GM18873 (cell line): ENCODE measurements around the gene SCLY.

Experiments used
- ATAC-seq: cut with Tn5 transposase; IDR thresholded peaks from one replicate; pipeline ENCODE4 v1.9.1; 2021; ENCODE audit warnings: mild to moderate bottlenecking, moderate library complexity, moderate number of reproducible peaks; ENCODE audit not compliant: unreplicated experiment, low FRiP score

SCLY gene

DNA sequence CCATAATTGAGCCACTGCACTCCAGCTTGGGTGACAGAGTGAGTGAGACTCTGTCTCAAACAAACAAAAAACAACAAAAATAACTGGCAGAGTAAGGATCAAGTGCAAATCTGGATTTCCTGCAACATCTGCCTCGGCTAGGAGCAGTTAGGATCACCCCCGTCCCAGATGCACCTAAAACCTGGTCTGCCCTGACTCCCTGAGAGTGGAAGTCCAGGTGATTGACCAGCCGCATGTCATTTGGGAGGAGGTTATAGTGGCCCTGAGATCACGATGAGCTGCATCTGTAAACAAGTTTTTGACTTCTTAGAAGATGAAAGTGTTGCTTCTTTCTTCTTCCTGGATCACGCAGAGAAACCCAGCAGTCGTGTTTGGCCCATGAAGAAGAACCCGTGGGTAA, 34.3 kb downstream of the SCLY start:
- ATAC-seq = no peak

DNA sequence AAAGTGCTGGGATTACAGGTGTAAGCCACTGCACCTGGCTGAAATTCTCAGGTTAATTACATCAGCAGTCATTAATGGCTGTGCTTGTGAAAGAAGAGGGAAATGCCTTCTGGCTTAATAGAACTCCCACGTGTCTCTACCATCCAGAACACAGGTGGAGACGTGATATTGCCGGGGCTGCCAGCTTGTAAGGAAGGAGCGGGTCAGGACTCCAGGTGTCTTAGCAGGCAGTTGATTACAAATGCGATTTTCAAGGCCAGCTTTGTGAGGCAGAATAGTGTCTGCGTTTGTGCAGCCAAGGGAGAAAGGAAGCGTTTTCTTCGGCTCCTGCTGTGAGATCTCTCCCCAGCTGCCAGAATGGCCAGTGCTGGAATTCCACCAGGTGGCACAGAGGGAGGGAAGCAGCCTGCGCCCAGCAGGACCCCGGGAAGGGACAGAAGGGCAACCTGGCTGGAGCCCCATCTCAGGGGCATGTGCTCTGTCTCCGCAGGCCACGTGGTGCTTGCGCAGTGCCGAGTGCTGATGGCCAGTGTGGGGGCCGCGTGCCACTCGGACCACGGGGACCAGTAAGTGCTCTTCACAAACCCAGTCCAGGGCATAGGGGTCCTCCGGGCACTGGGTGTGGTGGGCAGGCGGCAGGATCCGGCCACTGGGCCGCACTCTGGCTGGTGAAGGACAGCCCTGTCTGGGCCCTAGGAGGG, 35.7 kb downstream of the SCLY start:
- ATAC-seq = no peak

- ATAC-seq = no peak
Observed at GRCh38 chr2:238097201-238097987, 36.6 kb downstream of the SCLY start.

DNA sequence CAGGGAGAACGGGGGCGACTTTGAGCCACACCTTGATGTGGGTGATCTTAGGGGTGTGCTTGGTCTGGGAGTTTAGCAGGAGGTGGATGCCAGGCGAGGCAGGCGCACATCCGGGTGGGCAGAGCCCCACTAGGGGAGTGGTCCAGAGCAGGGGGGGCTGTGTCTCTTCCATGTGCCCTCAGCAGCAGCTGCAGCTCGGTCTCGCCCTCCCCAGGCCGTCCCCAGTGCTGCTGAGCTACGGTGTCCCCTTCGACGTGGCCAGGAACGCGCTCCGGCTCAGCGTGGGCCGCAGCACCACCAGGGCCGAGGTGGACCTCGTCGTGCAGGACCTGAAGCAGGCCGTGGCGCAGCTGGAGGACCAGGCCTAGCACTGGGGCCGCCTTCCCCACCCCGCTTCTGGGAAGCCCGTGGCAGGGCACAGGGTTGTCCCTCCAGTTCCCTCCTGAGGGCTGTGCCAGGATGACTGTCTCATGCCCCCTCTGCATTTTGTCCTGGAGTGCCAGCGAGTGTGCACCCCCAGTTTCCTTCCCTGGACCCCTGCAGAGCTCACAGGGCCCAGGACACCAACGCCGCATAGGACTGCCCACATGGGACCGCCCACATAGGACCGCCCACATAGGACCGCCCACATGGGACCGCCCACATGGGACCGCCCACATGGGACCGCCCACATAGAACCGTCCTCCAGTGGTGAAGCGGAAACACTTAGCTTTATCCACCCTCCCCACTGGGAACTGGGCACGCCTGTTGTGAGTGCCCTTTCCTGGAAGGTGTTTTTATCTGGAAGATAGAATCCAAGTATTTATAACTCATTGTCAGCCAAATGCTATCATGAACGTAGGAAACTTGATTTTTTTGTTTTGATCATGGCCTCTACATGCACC, 37.4 kb downstream of the SCLY start:
- peak; percentile 49 for ATAC-seq

GRCh38 chr2:238098901-238099713, 38.3 kb downstream of the SCLY start:
- ATAC-seq = peak; percentile 3

GRCh38 chr2:238099714-238100048, 38.9 kb downstream of the SCLY start:
- no peak for ATAC-seq

GRCh38 chr2:238100049-238100820, 39.4 kb downstream of the SCLY start, which contains the start of gene ESPNL:
ESPNL (plus strand) TSS chr2:238100340; CDS start chr2:238100420, 80 bp downstream.
- ATAC-seq = no peak

- no peak for ATAC-seq
Observed at GRCh38 chr2:238100821-238101771, 40.3 kb downstream of the SCLY start.

- no peak for ATAC-seq
Observed at GRCh38 chr2:238101891-238102841, 41.4 kb downstream of the SCLY start.

DNA sequence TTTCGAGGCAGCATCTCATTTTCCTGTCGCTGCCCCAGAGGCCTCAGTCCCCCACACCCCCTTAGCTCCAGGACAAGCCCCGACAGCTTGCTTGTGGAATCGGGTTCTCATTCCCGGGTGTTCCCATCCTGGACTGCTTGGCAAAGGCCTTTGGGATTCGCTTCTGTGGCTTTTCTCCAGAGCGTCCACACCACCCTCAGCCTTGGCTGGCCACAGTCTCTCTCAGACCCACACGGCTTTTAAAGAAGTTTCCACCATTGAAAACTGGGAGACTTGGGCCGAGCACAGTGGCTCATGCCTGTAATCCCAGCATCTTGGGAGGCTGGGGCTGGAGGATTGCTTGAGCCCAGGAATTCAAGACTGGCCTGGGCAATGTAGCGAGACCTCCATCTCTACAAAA, 42.1 kb downstream of the SCLY start:
- ATAC-seq = no peak

DNA sequence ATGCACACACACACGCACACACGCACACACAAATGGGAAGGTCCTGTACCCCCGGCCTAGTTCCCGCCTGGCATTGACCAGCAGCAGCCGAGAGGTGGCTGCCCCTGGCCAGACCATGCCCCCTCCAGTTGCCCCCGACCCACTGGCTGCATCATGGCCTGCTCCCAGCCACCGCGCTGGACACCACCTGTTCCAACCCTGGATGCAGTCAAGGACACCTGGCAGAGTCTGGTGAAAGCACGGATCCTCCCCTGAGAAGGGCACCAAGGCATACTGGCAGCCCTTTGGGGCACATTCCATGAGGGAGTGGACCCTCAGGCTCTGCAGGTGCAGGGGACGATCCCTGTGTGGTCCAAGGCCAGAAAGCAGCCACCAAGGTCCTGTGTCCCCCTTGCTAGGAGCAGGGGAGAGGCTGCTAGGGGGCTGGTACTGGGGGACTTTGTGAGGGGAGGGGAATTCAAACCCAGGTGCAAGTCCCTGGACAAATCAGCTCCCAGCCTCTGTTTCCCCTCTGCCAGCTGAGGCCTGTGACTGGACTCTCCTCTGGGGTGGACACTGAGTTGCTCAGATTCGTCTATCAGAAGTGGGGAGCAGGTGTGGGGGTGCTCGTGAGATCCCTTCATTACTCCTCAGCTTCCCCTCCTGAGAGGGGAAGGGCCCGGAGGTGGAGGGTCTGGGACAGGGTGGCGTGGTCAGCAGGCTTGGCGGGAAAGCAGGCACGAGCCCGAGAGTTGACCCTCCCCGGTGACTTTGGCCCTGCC, 42.8 kb downstream of the SCLY start:
- no peak for ATAC-seq

- no peak for ATAC-seq
Observed at GRCh38 chr2:238104226-238104690, 43.5 kb downstream of the SCLY start.

GRCh38 chr2:238104691-238105371, 44.0 kb downstream of the SCLY start:
- no peak for ATAC-seq

GRCh38 chr2:238105506-238106338, 44.9 kb downstream of the SCLY start:
- ATAC-seq = no peak

DNA sequence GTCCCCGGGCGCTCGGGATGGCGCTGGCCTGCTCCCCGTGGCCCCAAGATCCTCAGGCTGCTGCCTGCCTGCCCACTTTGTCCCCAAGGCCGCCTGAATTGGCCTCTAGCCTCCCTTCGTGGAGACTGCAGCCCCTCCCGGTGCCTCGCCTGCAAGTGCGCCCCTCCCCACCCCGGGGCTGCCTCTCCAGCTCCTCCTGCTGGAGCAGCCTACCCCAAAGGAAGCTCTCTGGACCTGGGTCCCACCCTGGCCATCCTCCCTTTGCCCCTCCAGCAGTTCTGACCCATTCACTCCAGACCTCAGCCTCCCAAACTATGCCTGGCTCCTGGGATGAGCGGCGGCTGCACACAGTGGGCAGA, 45.5 kb downstream of the SCLY start:
- no peak for ATAC-seq
